ENCODE results near the gene TIMP2. TPM values are rescaled to one million over a fixed set of nuclear protein-coding genes. Genes with fewer than 3 reads are reported as not detected.

The TIMP2 gene
- total and polyA plus RNA-seq, 2 of the 8 experiments (the other 6 are each of a cell fraction or from before 2014, with no cell fraction given), result 18.2 to 43.3 TPM

DNA sequence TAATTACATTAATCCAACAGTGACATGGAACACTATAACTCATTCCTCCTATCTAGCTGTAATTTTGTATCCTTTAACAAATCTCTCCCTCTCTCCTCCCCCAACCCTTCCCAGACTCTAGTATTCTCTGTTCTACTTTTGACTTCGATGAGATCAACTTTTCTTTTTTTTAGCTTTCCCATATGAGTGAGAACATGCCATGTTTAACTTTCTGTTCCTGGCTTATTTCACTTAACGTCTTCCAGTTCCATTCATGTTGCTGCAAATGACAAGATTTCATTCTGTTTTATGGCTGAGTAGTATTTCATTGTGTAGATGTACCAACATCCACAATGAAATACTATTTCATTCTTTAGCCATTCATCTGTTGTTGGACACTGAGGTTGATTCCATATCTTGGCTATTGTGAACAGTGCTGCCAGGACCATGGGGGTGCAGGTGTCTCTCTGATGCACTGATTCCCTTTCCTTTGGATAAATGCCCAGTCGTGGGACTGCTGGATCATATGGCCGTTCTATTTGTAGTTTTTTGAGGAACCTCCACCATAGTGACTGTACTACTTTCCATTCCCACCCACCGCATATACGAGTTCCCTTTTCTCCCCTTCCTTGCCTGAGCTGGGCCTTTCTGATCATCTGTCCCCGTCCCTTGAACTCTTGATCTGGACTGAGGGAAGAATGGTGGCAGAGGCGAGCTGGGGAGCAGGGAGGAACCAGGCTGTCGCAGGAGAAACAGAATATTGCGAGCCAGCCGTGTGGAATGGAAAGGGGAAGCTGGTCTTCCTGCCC is 14.5 kb downstream of the TIMP2 start:
- peak overlapping the region; percentile 9; the same call in 1 of the 2 replicates for H4K8ac ChIP-seq (ENCODE audit: extremely low read depth, insufficient read depth, low read length)
- H3K9me3 ChIP-seq (ENCODE audit: insufficient read depth in 2 of 2, low read depth in 1 of 2, low read length in 1 of 2), result no peaks in the 10 kb centered on the region
- ChIA-PET CTCF (ENCODE audit: partially characterized antibody) (interaction anchor here (1.0 to 4.2 kb wide), 4 partner anchors 9 to 61 kb away, joined by 3 to 10 read pairs (median 4); no protein-coding TSS in a partner anchor), POLR2A (ENCODE audit: partially characterized antibody) (no interaction called here)
- no peak overlapping the region for H3K4ac ChIP-seq (replicated peaks; ENCODE audit: insufficient read length, low read depth, low read length)
- H3K18ac ChIP-seq (ENCODE audit: extremely low read depth, low read length), result no peak overlapping the region
- no peak overlapping the region for H3K14ac ChIP-seq (ENCODE audit: insufficient read length)
- FAIRE-seq (no peak), DNase-seq (ENCODE audit: low read depth in 1 of 2, low spot score in 2 of 2) (no peak)
- H2BK5ac ChIP-seq (ENCODE audit: low read depth, low read length), result no peak overlapping the region
- H2AFZ ChIP-seq (ENCODE audit: low read length), result no peak overlapping the region
- H2BK12ac ChIP-seq (ENCODE audit: low read depth, low read length), result no peak overlapping the region
- H3K4me1 ChIP-seq (replicated peaks in 1 of 4; ENCODE audit: control insufficient read depth in 3 of 4, insufficient read depth in 4 of 4, low read length in 3 of 4), result peaks cover 0 to 4% (median 3%) of the 10 kb centered on the region in 4 experiments; a peak in 4 of 7 replicates
- no peak overlapping the region for H2AK5ac ChIP-seq (ENCODE audit: low read depth, low read length)
- H3K9ac ChIP-seq (replicated peaks in 1 of 4; ENCODE audit: extremely low read depth in 1 of 4, low read depth in 3 of 4, low read length in 3 of 4), result no peak overlapping the region
- no peak overlapping the region for H3K4me2 ChIP-seq (ENCODE audit: insufficient read depth in 1 of 2, low read depth in 2 of 2, low read length in 2 of 2)
- H3K23ac ChIP-seq (ENCODE audit: insufficient read length), result no peak overlapping the region
- H2BK20ac ChIP-seq (ENCODE audit: low read length), result no peak overlapping the region
- H2BK15ac ChIP-seq (ENCODE audit: low read length), result no peak overlapping the region
- peaks cover 3% of the 10 kb centered on the region; the same call in 1 of the 2 replicates for H3K79me1 ChIP-seq (ENCODE audit: low read depth, low read length)
- no peaks in the 10 kb centered on the region; a peak in 1 of 8 replicates for H3K36me3 ChIP-seq (ENCODE audit: control insufficient read depth in 2 of 4, insufficient read depth in 4 of 4, low read length in 3 of 4)
- H3K27ac ChIP-seq (ENCODE audit: low read depth, low read length), result no peak overlapping the region
- H2BK120ac ChIP-seq (replicated peaks; ENCODE audit: low read depth, low read length), result no peak overlapping the region
- no peaks in the 10 kb centered on the region; a peak in 1 of 7 replicates for H3K27me3 ChIP-seq (replicated peaks in 1 of 4; ENCODE audit: control insufficient read depth in 3 of 4, extremely low read depth in 1 of 4, insufficient read depth in 3 of 4, low read length in 3 of 4)
- 93% methylated on average over 11 of the region's 11 CpGs; no CpG with 5 or more reads in 1 of the 2 experiments for WGBS, 2 experiments (ENCODE audit: extremely low coverage in 1 of 2, insufficient coverage in 1 of 2, insufficient read length in 1 of 2, insufficient replicate concordance in 2 of 2, low coverage in 1 of 2, low lambda C conversion rate in 2 of 2, missing lambda C conversion rate in 1 of 2)
- no peaks in the 10 kb centered on the region for H3K23me2 ChIP-seq (ENCODE audit: low read depth, low read length)
- no peak overlapping the region for H4K5ac ChIP-seq (ENCODE audit: insufficient read length, low read depth, low read length)
- H4K20me1 ChIP-seq (replicated peaks in 1 of 2; ENCODE audit: control insufficient read depth in 1 of 2, insufficient read depth in 2 of 2, low read length in 2 of 2), result peaks cover 2 to 5% of the 10 kb centered on the region in 2 experiments
- no peak overlapping the region for H3K56ac ChIP-seq (replicated peaks; ENCODE audit: insufficient read length, low read depth, low read length)
- H3K4me3 ChIP-seq (ENCODE audit: extremely low read depth in 1 of 4, insufficient read depth in 2 of 4, low read depth in 3 of 4, low read length in 4 of 4), result no peak overlapping the region
- H3K79me2 ChIP-seq (ENCODE audit: control insufficient read depth in 1 of 2, insufficient read depth in 2 of 2, low read length in 2 of 2), result peaks cover 0 to 33% of the 10 kb centered on the region in 2 experiments; a peak in 2 of 4 replicates
- no peak overlapping the region for H4K91ac ChIP-seq (replicated peaks; ENCODE audit: insufficient read length, low read length)
- TF ChIP-seq ZNF274 (IDR thresholded peaks at IDR 0.05; ENCODE audit: borderline replicate concordance, extremely low read depth, low read length) (no peak), SIRT6 (IDR thresholded peaks at IDR 0.05; ENCODE audit: low read length) (no peak), GTF2F1 (IDR thresholded peaks at IDR 0.05; ENCODE audit: borderline replicate concordance, low read depth, low read length) (no peak)

Measured in H1 (cell line).